HG03460 (cell line): Measurements from ENCODE around the gene BOD1L1.

ENCODE experiments used
- ATAC-seq: cut with Tn5 transposase; IDR thresholded peaks from one replicate; pipeline ENCODE4 v1.9.1; 2021; ENCODE audit not compliant: unreplicated experiment

Gene BOD1L1

GRCh38 chr4:13527192-13527980 lies 100.1 kb downstream of the BOD1L1 start:
- ATAC-seq: no peak

- ATAC-seq: no peak
Measured at GRCh38 chr4:13526658-13527057, 100.9 kb downstream of the BOD1L1 start.

DNA sequence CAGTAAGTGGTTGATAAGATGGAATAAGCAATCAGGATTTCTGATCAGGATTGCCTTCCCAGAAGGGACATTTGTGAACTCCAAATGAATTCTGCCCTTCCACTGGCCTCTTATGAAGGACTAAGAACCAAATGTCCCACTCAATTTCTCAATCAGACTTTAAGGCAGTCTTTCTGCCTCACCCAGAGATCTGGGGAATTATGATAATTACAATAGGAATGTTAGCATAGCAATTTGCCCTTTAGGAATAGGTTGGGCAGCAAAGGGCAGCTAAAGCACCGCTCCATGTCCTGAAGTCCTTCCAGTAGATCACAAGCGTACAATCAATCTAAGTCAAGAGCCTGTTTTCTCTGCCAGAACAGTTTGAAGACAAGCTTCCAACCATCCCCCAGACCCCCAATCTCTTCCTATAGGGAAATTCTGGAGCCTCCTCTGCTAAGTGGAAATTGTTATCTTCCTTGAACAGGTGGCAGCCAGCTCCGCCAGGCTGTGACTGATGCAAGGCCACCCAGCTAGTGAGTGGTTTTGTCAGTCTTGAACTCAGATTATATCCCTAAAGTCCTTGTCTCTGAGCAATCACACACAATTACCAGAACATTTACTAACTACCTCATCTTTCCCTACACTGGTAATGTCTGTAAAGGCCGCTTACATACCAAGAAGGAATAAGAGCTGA lies 101.8 kb downstream of the BOD1L1 start:
- ATAC-seq: no peak

GRCh38 chr4:13524504-13525243 lies 102.9 kb downstream of the BOD1L1 start:
- ATAC-seq: no peak

- no peak for ATAC-seq
Measured at GRCh38 chr4:13523591-13524503, 103.7 kb downstream of the BOD1L1 start.

DNA sequence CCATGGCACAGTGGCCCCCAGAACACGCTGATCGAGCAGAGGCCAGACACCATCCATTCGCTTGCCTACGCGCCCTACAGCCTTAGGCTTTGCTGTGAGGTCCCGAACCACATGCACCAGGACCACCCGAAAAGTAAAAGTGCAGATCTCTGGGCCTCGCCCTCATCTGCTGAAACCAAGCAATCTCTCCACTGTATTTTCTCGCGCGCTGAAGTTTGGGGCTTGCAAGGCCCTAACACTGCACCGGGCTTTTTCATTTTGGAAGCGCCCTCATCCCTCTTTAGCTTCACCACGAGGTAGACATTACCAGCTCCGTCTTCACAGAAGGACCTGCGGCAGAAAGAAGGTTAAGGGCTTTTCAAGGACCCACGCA lies 104.4 kb downstream of the BOD1L1 start:
- no peak for ATAC-seq

- ATAC-seq: no peak
Measured at GRCh38 chr4:13522282-13523104, 105.0 kb downstream of the BOD1L1 start.

GRCh38 chr4:13521047-13521446 lies 106.5 kb downstream of the BOD1L1 start:
- ATAC-seq: no peak
